ENCODE measurements around the gene ITGB8. TPM values are rescaled to one million over a fixed set of nuclear protein-coding genes. Genes with fewer than 3 reads are reported as not detected.

ITGB8 gene
- total RNA-seq, 1 donor from 2014 or later, result 19.0 TPM

DNA sequence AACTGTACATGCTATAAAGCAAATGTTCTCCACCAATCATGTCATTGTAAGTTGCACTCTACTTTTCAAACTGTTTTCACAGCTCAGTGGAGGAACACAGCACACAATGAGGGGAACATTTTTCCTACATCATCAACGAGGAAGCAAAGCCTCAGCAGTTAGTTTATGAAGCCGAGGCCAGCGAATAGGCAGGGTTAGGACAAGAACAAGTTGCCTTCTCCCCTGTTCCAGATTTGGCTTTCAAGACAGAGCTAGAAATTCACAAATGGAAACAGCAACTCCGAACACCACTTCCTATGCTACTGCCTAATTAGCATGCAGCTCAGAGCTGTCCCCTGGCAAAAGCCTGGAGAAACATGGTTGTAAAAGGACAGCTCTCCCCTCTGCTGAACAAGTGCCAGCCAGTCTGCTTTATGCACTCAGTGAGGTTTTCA is 19.8 kb downstream of the ITGB8 start:
- no peak for DNase-seq
- H3K4me3 Mint-ChIP-seq (ENCODE audit: unreplicated experiment), result no peak overlapping the region
- H3K4me1 Mint-ChIP-seq (ENCODE audit: low read depth, unreplicated experiment), result peaks cover 6% of the 10 kb centered on the region
- H3K27ac Mint-ChIP-seq (ENCODE audit: unreplicated experiment), result no peak overlapping the region
- H3K9me3 Mint-ChIP-seq (ENCODE audit: unreplicated experiment), result no peaks in the 10 kb centered on the region
- peaks cover 1% of the 10 kb centered on the region for H3K27me3 Mint-ChIP-seq (ENCODE audit: unreplicated experiment)
- no peak for TF ChIP-seq CTCF (IDR thresholded peaks at IDR 0.05; ENCODE audit: partially characterized antibody, unreplicated experiment)
- no peaks in the 10 kb centered on the region for H3K36me3 Mint-ChIP-seq (ENCODE audit: unreplicated experiment)

- no peak for TF ChIP-seq CTCF (IDR thresholded peaks at IDR 0.05; ENCODE audit: partially characterized antibody, unreplicated experiment)
- no peaks in the 10 kb centered on the region for H3K36me3 Mint-ChIP-seq (ENCODE audit: unreplicated experiment)
- H3K9me3 Mint-ChIP-seq (ENCODE audit: unreplicated experiment), result no peaks in the 10 kb centered on the region
- DNase-seq, result no peak
- peaks cover 1% of the 10 kb centered on the region for H3K27me3 Mint-ChIP-seq (ENCODE audit: unreplicated experiment)
- no peak overlapping the region for H3K4me3 Mint-ChIP-seq (ENCODE audit: unreplicated experiment)
- no peak overlapping the region for H3K27ac Mint-ChIP-seq (ENCODE audit: unreplicated experiment)
- H3K4me1 Mint-ChIP-seq (ENCODE audit: low read depth, unreplicated experiment), result peaks cover 8% of the 10 kb centered on the region
These were observed 20.4 kb downstream of the ITGB8 start for GRCh38 chr7:20350996-20351692.

DNA sequence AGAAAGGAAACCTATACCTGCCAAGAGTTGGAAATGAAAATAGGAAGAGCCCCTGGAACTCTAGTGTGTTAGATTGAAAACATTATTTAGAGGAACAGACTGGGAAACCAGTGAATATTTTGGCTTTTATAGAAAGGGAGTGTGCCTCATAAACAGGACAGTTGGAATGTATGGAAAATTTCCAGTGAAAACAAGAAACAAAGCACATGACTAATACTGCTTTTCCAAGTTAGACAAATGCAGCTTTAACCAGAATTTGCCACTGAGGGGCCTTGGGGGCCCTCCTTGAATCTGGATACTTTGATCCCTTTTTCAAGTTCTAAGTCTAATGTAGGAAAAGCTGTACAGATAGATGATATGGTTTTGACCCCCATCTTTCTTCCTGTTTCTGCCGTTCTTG is 21.2 kb downstream of the ITGB8 start:
- no peak overlapping the region for H3K27ac Mint-ChIP-seq (ENCODE audit: unreplicated experiment)
- H3K36me3 Mint-ChIP-seq (ENCODE audit: unreplicated experiment), result no peaks in the 10 kb centered on the region
- DNase-seq, result no peak
- peaks cover 8% of the 10 kb centered on the region for H3K4me1 Mint-ChIP-seq (ENCODE audit: low read depth, unreplicated experiment)
- peaks cover 1% of the 10 kb centered on the region for H3K27me3 Mint-ChIP-seq (ENCODE audit: unreplicated experiment)
- H3K4me3 Mint-ChIP-seq (ENCODE audit: unreplicated experiment), result no peak overlapping the region
- no peaks in the 10 kb centered on the region for H3K9me3 Mint-ChIP-seq (ENCODE audit: unreplicated experiment)
- no peak for TF ChIP-seq CTCF (IDR thresholded peaks at IDR 0.05; ENCODE audit: partially characterized antibody, unreplicated experiment)

GRCh38 chr7:20352573-20353306 is 22.0 kb downstream of the ITGB8 start:
- Mint-ChIP-seq H3K36me3 (ENCODE audit: unreplicated experiment) (no peaks in the 10 kb centered on the region), H3K27me3 (ENCODE audit: unreplicated experiment) (peaks cover 1% of the 10 kb centered on the region), H3K4me1 (ENCODE audit: low read depth, unreplicated experiment) (peaks cover 8% of the 10 kb centered on the region), H3K27ac (ENCODE audit: unreplicated experiment) (no peak overlapping the region), H3K4me3 (ENCODE audit: unreplicated experiment) (no peak overlapping the region), H3K9me3 (ENCODE audit: unreplicated experiment) (no peaks in the 10 kb centered on the region)
- no peak for DNase-seq
- TF ChIP-seq CTCF (IDR thresholded peaks at IDR 0.05; ENCODE audit: partially characterized antibody, unreplicated experiment), result no peak

All from glutamatergic neuron (in vitro differentiated cells).